GM12878 (cell line): Measurements from ENCODE around the gene EIF3M.

ENCODE experiments used
- CREB1 ChIP-seq: IDR thresholded peaks from 2 replicates; pipeline ENCODE4 v1.6.1; 2012; ENCODE audit warnings: low read depth, mild to moderate bottlenecking, inconsistent platforms
- FOXK2 ChIP-seq: fragments of 450-650 bp; IDR thresholded peaks from 2 replicates; pipeline ENCODE4 v1.6.1; 2017; ENCODE audit warnings: mild to moderate bottlenecking, moderate library complexity
- FOXM1 ChIP-seq: IDR thresholded peaks from 2 replicates; pipeline ENCODE4 v1.6.1; 2012; ENCODE audit warnings: low read depth, mild to moderate bottlenecking, inconsistent platforms, low read length, moderate library complexity
- KDM1A ChIP-seq: fragments of 200-600 bp; sonication (generic); IDR thresholded peaks from 2 replicates; pipeline ENCODE4 v1.6.1; 2016; ENCODE audit warnings: borderline replicate concordance
- POLR2A ChIP-seq: IDR thresholded peaks from 2 replicates; pipeline ENCODE4 v1.6.1; 2011; ENCODE audit warnings: low read depth, mild to moderate bottlenecking, low read length
- TAF1 ChIP-seq: IDR thresholded peaks from 2 replicates; pipeline ENCODE4 v1.6.1; 2011; ENCODE audit warnings: mild to moderate bottlenecking, low read depth, low read length, borderline replicate concordance
- YBX1 ChIP-seq: fragments of 450-650 bp; IDR thresholded peaks from 2 replicates; pipeline ENCODE4 v1.6.1; 2016; ENCODE audit warnings: antibody characterized with exemption
- YY1 ChIP-seq: IDR thresholded peaks from 2 replicates; pipeline ENCODE4 v1.6.1; 2011; ENCODE audit warnings: low read depth, mild to moderate bottlenecking, low read length
- ZNF274 ChIP-seq: IDR thresholded peaks from one replicate; pipeline ENCODE4 v1.8.0; 2011; ENCODE audit not compliant: insufficient read length, insufficient read depth
- TF ChIP-seq, protein P1 (sequence below), 3 experiments: IDR thresholded peaks in 2 of 3; conservative IDR thresholded peaks in 1 of 3; 2 replicates each; pipeline ENCODE4 v1.5.1; 2011; ENCODE audit warnings: low read depth in 3 of 3, low read length in 3 of 3, mild to moderate bottlenecking in 3 of 3, control low read depth in 2 of 3, moderate library complexity in 2 of 3, inconsistent platforms in 1 of 3, mixed read lengths in 1 of 3; ENCODE audit not compliant: control insufficient read depth in 2 of 3, insufficient read depth in 1 of 3; ENCODE audit errors: extremely low read depth in 1 of 3
- TF ChIP-seq, protein P2 (sequence below): IDR thresholded peaks from 2 replicates; pipeline ENCODE4 v1.6.1; 2012; ENCODE audit warnings: low read depth, low read length, improper control_type of control experiment
- TF ChIP-seq, protein P3 (sequence below): fragments of 450-650 bp; IDR thresholded peaks from 2 replicates; pipeline ENCODE4 v1.6.1; 2017; ENCODE audit warnings: borderline replicate concordance

DNA sequence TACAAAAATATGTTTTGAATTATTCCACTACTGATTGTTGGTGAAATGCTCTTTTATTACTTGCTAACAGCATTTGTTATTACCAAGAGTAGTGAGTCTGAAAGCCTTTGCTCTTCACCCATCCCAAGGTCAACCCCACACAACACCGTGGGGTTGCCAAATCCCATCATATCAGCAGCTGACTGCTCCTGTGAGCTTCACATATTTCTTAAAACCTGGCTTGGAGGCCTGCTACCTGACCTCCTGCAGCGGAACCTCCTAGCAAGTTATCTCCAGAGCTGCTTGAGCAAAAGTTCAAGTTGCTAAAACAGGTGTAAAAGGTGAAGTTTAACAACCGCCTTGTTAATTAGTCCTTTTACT, 20.1 kb upstream of the EIF3M start:
- TF ChIP-seq TAF1 (no peak), ZNF274 (no peak), POLR2A (no peak), CREB1 (no peak), FOXM1 (no peak), YY1 (no peak), FOXK2 (no peak), KDM1A (no peak), YBX1 (no peak)
- TF ChIP-seq, protein P1, sequence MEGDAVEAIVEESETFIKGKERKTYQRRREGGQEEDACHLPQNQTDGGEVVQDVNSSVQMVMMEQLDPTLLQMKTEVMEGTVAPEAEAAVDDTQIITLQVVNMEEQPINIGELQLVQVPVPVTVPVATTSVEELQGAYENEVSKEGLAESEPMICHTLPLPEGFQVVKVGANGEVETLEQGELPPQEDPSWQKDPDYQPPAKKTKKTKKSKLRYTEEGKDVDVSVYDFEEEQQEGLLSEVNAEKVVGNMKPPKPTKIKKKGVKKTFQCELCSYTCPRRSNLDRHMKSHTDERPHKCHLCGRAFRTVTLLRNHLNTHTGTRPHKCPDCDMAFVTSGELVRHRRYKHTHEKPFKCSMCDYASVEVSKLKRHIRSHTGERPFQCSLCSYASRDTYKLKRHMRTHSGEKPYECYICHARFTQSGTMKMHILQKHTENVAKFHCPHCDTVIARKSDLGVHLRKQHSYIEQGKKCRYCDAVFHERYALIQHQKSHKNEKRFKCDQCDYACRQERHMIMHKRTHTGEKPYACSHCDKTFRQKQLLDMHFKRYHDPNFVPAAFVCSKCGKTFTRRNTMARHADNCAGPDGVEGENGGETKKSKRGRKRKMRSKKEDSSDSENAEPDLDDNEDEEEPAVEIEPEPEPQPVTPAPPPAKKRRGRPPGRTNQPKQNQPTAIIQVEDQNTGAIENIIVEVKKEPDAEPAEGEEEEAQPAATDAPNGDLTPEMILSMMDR (IDR thresholded peaks at IDR 0.05 in 2 of 3, conservative IDR thresholded peaks at IDR 0.05 in 1 of 3; ENCODE audit: control insufficient read depth in 2 of 3, extremely low read depth in 1 of 3, insufficient read depth in 1 of 3, low read depth in 3 of 3, low read length in 3 of 3): no peak
- TF ChIP-seq, protein P2, sequence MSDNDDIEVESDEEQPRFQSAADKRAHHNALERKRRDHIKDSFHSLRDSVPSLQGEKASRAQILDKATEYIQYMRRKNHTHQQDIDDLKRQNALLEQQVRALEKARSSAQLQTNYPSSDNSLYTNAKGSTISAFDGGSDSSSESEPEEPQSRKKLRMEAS: no peak
- TF ChIP-seq, protein P3, sequence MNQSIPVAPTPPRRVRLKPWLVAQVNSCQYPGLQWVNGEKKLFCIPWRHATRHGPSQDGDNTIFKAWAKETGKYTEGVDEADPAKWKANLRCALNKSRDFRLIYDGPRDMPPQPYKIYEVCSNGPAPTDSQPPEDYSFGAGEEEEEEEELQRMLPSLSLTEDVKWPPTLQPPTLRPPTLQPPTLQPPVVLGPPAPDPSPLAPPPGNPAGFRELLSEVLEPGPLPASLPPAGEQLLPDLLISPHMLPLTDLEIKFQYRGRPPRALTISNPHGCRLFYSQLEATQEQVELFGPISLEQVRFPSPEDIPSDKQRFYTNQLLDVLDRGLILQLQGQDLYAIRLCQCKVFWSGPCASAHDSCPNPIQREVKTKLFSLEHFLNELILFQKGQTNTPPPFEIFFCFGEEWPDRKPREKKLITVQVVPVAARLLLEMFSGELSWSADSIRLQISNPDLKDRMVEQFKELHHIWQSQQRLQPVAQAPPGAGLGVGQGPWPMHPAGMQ: no peak
